Adrenal gland (tissue), 5 donors: ENCODE data around the gene TMEM123.

ENCODE experiments used
- POLR2A ChIP-seq, 2 donors: fragments of 450-650 bp; IDR thresholded peaks; one replicate each; pipeline ENCODE4 v1.6.1; 2017; ENCODE audit warnings: antibody characterized with exemption in 2 of 2, mild to moderate bottlenecking in 2 of 2, moderate library complexity in 1 of 2
- TF ChIP-seq, protein P1 (sequence below), 6 experiments: fragments of 450-650 bp in 4 of 6; fragments of 200-600 bp in 2 of 6; sonication (generic) in 1 of 6; IDR thresholded peaks; 1 replicate in 5 of 6; 2 replicates in 1 of 6; pipeline versions ENCODE4 v1.5.1 to v1.8.0; 2016 to 2021; ENCODE audit warnings: antibody characterized with exemption in 6 of 6, mild to moderate bottlenecking in 2 of 6, moderate library complexity in 1 of 6
- donor health status: DM: no; HTN: no; CAD: no.

DNA sequence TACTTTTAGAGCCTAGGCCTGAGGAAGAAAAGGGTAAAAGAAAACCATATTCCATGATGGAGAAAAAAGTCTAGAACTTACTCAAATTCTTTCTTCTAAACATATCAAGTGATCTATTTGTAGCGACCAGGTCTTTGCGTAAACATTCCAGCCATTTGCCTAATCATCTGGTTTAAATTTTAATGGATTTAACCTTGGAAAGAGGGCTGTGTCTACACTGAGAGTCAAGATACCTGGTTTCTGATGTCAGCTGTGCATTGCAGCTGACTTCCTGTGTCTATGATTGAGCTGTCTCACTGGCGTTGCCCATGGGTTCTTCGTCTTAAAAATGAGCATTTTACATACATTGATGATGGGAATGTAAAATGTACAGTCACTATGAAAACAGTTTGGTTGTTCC is 10.0 kb upstream of the TMEM123 start:
- TF ChIP-seq, protein P1, sequence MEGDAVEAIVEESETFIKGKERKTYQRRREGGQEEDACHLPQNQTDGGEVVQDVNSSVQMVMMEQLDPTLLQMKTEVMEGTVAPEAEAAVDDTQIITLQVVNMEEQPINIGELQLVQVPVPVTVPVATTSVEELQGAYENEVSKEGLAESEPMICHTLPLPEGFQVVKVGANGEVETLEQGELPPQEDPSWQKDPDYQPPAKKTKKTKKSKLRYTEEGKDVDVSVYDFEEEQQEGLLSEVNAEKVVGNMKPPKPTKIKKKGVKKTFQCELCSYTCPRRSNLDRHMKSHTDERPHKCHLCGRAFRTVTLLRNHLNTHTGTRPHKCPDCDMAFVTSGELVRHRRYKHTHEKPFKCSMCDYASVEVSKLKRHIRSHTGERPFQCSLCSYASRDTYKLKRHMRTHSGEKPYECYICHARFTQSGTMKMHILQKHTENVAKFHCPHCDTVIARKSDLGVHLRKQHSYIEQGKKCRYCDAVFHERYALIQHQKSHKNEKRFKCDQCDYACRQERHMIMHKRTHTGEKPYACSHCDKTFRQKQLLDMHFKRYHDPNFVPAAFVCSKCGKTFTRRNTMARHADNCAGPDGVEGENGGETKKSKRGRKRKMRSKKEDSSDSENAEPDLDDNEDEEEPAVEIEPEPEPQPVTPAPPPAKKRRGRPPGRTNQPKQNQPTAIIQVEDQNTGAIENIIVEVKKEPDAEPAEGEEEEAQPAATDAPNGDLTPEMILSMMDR (IDR thresholded peaks at IDR 0.05) = no peak
- TF ChIP-seq POLR2A (IDR thresholded peaks at IDR 0.05) = no peak
